ENCODE results near the gene NTF4.
A peak's percentile ranks its signal among the peaks of the same experiment; 100 is the strongest.

Gene NTF4

DNA sequence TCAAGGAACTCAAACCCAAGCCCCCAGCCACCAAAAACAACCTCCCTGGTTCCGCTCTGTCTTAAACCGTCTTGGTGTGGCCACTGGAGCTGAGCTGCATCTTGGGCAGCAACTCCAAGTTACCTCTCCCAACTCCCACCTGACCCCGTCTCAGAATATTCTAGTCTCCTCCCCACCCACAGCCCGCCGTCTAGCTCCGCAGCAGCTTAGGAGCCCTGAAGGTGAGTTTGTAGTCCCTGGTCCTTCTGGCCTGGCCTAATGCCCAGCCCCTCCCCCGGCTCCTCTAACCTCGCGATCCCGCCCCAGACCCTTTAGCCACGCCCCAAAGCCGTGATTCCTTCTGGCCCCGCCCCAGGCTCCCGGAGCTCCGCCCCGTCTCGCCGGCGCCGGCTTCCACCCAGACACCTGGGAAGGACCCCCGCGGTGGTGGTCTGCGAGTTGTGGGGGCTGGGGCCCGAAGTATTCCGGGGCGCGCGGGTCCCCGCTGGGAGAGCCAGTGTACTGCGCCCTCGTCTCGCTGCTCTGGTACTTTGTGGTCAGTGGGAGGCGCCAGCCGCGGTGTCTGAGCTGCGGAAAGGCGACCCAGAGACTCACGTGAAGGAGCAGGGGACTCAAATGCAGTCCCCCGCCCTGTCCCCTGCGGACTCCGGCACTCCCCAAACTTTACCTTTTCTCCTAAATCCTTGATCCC is 45.2 kb downstream of the NTF4 start:
- DNase-seq: peak; percentile 40 to 77

DNA sequence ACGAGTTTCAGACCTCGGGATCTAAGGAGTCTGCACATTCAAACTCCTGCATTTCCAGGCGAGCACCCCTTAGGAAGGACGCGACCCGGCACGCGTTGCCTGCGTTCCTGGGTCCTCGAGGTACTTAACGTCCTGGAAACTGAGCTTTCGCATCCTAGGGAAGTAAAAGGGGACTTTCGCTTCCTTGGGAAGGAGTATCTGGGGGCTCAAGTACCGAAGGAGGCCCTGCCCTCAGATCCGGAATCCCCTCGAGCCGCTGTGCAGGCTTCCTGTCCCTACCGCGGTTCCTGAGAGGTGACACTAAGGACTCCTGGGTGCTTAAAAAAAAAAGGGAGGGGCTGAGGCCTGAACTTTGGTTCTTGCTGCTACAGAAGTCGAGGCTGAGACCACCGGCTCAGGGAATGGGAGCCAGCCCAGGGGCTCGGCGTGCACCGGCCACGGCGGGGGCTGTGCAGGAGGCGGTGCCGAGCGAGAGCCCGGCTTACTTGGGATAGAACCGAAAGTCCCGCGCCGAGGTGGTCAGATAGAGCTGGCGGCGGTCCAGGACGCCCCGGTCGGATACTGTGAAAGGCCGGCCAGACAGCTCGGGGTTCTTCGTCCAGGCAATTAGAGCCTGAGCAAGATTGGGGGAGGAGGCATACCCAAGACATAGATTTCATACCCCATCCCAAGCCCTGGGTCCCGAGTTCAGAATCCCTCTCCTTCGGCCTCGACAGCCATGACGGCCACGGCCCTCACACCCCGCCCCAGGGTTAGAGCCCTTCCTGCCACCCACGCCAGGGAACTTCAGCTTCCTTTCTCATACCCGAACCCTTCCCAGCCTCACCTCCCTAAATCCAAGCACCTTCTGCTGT is 46.0 kb downstream of the NTF4 start:
- peak in 1 of 2 experiments; percentile 40 for DNase-seq

DNA sequence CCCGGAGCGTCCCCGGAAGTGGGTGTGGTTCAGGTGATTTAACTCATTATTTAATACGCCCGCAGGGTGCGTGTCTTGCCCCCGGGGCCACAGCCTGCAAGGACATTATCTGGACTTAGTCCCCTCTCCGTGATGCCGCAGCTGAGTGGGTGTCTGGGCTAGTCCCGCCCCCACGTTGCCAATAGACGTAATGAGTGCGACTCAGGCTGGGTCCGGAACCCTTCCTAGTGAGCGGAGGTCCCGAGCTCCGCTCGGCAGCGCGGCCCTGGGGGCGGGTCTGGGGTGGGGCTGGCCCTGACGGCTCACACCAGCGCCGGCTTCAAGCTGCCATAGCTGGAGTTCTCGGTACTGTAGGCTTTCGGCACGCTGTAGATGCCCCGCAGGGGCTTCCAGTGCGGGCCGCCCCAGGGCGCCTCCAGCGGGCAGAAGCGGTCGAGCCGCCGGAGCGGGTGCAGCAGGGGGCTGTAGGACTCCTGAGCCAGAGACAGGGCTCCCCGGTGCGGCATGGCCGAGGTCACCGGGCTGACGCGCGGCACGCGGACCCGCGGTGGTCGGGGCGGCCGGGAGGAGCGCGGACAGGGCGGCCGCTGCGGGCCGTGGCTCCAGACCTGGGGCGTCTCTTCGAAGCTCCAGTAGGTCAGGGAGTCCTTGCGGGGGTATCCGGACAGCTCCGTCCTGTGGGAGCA is 46.8 kb downstream of the NTF4 start:
- DNase-seq: peak; percentile 45 to 77

DNA sequence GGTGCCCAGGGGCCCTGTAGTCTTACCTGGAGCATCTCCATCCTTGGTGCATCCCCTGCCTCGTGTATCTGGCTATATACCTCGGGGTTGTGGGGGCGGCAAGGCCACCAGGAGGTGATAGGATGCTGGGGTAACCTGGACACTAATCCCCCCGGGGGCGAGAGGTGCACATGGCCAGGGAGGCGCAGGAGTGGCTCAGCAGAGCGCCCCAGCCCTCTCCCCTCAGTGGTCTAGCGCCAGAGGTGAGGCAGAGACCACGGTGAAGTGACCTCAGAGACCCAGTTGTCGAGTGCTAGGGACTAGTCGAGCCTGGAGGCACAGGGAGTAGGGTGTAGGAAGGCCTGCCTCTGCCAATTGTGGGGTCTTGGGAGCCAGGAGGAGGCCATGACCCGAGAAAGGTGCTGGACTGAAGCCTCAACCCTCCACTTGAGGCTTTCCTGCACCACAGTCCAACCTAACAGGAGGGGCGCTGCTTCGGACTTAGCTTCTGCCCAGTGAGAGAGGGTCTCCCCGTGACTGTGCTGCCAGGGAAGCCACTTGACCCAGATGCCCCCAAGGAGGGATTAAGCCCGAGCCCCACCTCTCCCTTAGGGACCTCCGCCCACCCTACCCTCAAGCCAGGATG is 47.5 kb downstream of the NTF4 start, which contains the start of gene LHB:
LHB (minus strand) TSS at position 51 of the 625 bp plus-strand sequence; CDS start at position 41, 10 bp downstream.
- DNase-seq: no peak

DNA sequence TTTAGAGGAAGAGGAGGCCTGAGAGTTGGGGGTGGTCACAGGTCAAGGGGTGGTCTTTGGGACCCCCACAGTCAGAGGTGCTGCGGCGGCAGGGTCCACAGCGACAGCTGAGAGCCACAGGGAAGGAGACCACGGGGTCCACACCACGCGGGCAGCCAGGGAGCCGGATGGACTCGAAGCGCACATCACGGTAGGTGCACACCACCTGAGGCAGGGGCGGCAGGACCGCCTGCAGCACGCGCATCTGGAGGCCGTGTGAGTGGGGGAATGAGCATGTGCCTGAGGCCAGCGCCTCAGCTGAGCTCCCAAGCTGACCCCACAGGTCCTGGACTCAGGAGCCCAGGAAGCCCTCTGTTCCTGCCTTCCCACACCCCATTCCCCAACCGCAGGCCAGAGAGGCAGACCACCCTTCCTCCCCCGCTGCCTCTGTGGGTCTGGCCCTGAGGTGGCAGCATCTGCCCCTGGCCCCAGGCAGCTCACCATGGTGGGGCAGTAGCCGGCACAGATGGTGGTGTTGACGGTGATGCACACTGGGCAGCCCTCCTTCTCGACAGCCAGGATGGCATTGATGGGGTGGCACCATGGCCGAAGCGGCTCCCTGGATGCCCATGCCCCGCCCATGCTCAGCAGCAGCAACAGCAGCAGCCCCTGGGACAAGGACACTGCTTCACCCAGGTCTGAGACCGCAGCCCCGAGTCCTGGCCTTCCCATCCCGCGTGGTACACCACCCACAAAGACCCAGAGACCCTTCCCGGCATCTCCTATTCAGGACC is 48.4 kb downstream of the NTF4 start:
- DNase-seq: no peak

DNA sequence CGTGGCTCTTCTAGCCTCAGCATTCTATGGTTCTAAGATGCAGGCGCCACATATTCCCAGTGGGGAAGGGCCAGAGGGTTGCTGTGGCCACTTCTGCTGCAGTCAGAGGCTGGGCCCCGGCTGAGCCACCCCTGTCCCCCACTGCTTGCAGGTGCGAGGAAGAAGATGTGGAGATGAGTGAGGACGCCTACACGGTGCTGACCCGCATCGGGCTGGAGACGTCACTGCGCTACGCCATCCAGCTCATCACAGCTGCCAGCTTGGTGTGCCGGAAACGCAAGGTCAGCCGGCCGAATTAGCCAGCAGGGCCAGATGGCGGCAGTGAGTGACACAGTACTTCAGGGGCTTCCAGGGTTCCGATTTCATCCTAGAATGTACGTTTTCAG is 49.8 kb downstream of the NTF4 start:
- peak; percentile 23 to 73 for DNase-seq

DNA sequence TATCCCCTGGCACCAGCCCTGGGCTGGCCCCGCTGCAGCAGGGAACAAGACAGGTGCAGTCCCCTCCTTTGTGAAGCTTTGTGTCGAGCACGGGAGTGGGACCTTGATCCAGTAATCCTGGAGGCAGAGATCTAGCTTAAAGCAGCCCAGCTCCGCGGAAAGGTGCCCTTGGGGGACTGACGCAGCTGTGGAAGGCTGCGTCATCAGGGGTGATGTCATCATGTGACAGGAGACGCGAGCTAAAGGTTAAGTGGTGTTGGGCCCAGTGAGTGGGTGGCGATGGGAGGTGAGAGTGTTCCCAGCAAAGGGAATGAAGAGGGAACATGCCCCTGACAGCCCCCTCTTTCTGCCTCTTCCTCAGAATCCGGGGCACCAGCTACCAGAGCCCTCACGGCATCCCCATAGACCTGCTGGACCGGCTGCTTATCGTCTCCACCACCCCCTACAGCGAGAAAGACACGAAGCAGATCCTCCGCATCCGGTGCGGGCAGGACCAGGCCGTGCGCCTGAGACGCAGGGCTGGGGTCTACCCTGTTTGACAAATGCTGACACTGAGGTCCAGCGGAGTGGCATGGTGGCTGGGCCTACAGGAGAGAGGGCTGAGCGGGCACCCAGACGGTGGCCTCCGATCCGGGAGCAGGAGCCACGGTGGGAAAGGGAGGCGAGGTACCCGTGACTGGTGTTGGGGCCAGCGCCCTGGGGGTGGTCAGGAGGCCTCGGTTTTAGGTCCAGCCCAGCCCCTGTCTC is 50.3 kb downstream of the NTF4 start:
- no peak for DNase-seq

DNA sequence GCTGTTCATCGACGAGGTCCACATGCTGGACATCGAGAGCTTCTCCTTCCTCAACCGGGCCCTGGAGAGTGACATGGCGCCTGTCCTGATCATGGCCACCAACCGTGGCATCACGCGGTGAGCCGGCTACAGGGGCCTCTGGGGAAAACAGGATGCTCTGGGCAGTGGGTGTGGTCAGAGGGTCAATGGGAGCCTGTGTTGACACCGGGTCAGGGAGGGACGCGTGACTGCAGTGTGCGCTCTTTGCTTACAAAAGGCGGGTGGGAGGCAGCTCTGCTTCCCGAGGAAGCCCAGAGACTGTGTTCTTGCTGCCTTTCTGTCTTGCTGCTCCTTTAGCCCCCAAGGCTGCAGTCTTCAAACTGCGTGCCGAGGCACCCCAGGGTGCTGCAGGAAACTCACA is 53.4 kb downstream of the NTF4 start:
- no peak for DNase-seq

Data from NCI-H524 (cell line).